NCI-H2171 (cell line): ENCODE results near the gene RALGAPA2.

Source experiments
- DNase-seq: peaks from one replicate; lab custom pipeline; 2025; lab: John Stamatoyannopoulos, UW

Gene RALGAPA2

DNA sequence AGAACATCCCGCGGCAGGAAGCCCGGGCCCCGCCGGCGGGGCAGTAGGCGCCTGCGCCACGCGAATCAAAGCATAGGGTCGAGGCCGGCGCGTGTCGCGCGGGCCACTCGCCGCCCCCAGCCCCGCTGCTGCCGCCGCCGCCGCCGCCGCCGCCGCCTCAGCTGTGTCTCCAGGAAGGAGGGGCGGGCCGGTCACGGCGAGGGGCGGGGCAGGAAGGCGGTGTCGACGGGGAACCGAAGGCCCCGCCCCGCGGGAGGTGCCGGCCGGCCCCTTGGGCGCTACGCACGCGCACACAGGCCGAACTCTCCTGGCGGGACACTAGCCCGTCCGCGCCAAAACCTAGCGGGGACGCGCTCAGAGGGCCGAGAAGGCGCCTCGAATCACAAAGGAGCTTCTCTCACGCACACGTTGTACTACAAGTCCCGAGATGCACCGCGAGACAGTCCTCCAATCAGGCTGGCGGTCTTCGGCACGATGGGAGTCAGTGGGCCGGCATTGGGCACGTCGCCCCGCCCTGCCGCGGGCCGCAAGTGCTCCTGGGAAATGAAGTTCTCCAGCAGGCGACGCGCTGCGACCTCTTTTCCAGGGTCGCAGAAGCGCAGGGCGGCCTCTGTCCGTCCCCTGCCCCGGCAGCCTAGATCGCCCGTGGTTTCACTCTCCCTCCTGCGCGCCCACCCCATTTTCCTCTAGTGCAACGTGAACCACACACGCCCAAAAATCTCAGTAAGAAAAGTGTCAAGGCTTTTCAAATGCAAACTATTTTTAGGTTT lies at the start of gene RALGAPA2:
Gene RALGAPA2, minus strand, starts transcription at position 171 of the 770 bp plus-strand sequence. Its CDS starts 164 bp downstream, at position 7.
- DNase-seq, result peak; percentile 100

- DNase-seq, result no peak
Observed at GRCh38 chr20:20761301-20761700, 48.9 kb upstream of the RALGAPA2 start.

GRCh38 chr20:20759132-20759531 lies 46.7 kb upstream of the RALGAPA2 start:
- DNase-seq, result no peak

DNA sequence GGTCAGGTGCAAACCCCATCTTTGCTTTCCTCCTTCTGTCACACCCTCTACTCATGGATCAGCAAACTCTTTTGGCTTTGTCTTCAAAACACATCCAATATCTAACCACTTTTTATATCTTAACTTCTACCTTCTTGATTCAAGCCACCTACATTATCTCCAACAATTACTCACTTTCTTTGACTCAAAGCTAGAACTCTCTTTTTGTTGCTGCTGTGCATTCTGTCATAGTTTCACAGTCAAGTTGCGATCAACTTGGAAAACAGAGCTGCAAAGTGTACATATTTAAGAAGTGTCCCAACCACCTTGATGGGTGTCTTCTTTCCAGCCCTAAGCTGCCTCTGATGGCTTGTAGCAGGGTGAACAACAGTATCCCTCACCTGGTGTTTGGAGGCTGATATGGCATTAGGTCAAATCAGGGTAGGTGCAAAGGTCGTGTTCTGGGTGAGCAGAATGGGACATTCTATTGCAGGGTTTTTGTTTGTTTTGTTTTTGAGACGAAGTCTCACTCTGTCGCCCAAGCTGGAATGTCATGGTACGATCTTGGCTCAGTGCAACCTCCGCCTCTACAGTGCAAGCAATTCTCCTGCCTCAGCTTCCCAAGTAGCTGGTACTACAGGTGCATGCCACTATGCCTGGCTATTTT lies 43.4 kb upstream of the RALGAPA2 start:
- no peak for DNase-seq

DNA sequence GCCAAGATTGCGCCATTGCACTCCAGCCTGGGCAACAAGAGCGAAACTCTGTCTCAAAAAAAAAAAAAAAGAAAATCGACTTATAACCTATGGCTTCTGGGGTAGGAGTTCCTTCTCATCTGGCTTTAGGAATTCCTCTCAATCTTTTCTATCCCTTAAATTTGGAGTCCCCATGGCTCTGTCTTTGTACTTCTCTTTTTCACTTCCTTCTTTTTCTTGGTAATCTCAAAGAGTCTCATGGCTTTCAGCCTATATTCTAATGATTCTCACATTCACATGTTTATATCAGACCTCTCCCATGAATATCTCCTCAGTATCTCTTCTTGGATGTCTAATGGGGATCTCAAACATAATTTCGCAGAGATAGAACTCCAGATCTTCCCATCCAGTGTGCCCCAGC lies 42.8 kb upstream of the RALGAPA2 start:
- DNase-seq, result no peak

- no peak for DNase-seq
Observed at GRCh38 chr20:20754714-20755113, 42.3 kb upstream of the RALGAPA2 start.

DNA sequence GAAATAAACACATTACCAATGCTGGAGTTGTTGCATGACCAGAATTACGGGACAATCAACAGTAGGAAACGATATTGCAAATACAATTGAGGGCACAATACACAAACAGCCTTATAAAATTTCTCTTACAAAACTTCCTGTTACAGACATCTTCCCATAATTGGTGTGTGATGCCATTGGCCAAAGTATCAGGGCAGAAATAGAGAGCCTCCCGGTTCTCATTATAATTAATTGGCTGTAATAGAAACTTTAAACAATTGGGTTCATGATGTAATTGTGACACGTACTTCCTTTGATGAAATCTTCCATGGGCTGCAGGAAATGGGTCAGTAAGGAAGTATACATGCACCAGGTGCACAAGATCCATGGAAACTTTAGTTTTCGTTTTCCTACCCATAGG lies 40.3 kb upstream of the RALGAPA2 start:
- no peak for DNase-seq

- DNase-seq, result no peak
Observed at GRCh38 chr20:20747298-20747697, 34.9 kb upstream of the RALGAPA2 start.

GRCh38 chr20:20744170-20744725 lies 31.8 kb upstream of the RALGAPA2 start:
- no peak for DNase-seq

- DNase-seq, result no peak
Observed at GRCh38 chr20:20743511-20744169, 31.2 kb upstream of the RALGAPA2 start.

GRCh38 chr20:20741087-20742045 lies 28.9 kb upstream of the RALGAPA2 start:
- no peak for DNase-seq

DNA sequence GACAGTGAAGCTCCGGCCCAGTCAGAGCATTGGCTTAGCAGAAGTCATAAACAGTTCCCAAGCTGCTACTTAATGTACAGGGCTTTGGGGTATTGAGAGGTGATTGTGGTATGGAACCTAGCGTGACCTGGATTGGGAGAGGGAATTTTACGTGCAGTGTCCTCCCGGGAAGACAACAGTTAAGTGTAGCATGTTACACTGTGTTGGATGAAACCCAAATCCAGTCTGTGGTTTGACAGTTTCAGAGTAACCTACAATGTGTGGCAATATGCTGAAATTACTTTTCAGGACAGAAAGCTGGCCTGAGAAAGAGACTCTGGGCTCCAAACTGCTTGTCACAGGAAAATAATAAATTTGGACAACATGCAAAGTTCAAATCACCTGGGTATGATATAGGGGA lies 28.1 kb upstream of the RALGAPA2 start:
- DNase-seq, result no peak

DNA sequence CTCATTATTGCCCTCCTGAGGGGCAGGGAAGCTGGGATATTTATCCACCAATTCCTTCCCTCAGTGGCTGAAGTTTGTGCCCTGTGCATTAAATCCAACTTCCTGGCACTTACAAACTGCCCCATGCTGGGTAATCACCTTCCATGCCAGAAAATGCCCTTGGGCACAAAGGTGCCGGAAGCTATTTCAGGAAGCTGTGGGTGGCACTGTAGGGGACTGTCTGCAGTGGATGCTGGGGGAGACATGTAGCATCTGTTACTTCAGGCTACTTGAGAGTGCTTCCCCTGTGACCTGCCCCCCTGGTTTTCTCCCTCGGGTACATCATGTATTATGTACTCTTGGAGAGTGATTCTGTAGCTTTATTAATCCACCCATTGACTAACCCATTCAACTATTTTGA lies 24.7 kb upstream of the RALGAPA2 start:
- no peak for DNase-seq

- no peak for DNase-seq
Observed at GRCh38 chr20:20736303-20736702, 23.9 kb upstream of the RALGAPA2 start.

DNA sequence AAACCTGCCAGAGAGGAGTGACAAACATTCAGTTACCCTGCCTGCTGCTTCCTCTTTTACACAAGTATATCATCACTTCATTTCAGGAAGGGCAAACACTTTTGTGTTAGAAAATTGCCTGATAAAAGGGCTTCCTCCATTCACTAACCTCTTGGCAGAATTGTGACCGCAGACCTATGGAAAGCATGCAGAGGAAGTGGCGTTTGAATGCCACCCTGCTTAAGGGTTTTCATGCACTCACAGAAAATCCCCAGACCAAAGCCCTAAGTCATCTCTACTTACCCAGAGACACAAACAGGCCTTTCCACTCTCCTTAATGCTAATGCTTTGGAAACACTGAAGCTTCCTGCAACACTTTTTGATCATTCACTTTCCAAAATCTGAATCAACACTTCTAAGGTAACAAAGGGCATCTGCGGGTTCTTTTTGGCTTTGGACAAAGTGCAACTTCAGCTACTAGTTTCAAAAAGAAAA lies 22.1 kb upstream of the RALGAPA2 start:
- no peak for DNase-seq

- DNase-seq, result no peak
Observed at GRCh38 chr20:20733943-20734342, 21.5 kb upstream of the RALGAPA2 start.

GRCh38 chr20:20732641-20733040 lies 20.2 kb upstream of the RALGAPA2 start:
- DNase-seq, result peak; percentile 23

DNA sequence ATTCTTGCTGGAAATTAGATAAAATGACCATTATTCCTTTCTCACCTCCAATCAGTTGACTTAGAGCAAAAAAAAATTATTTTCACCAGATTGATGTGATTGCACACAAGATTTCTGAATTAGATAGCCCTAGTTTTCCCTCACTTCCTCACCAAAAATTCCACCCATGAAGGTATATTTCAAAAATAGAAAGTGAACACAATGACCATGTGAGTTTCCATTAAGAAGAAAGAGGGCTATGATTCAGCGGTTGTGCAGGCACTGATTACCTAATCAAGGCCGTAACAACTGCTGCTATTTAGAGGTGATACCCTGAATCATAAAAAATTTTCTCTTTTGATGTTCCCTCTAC lies 19.5 kb upstream of the RALGAPA2 start:
- DNase-seq, result no peak

DNA sequence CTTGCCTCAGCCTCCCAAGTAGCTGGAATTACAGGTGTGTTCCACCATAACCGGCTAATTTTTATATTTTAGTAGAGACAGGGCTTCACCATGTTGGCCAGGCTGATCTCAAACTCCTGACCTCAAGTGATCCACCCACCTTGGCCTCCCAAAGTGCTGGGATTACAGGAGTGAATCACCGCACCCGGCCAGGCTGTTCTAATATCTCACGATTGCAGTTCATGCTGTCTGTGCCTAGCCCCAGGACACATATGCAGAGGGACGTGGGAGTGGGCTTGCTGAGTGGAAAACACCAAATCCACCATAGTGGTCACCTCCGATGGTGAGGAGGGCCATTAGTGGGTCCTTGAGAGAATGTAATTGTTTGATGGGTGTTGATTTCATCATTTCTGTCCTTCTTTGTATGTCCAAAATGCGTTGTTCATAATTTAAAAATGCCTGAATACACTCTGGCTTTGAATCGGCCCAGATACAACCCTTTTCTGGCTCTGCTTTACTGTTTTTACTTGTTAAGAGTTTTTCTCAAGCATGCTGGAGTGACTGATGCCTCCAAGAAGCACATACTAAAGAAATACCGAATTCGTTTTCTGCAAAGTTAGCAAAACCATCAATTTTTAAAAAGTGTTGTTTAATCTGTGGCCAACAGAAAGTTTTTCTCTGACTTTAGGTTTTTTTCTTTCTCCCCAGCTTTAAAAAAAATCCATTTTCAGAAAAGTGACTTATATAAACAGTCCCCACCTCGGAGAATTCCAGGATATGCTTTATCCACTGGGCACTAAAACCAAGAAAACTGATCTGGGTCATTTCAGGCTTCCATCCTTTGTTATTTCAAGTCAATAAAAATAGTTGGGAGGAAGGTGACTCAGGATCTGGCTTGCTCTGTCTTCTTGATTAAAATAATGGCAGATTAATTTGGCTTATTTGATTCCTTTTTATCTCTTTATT lies 18.8 kb upstream of the RALGAPA2 start:
- DNase-seq, result no peak

- DNase-seq, result no peak
Observed at GRCh38 chr20:20729563-20729962, 17.1 kb upstream of the RALGAPA2 start.
